Prostate gland (tissue), 2 donors: ENCODE data around the gene RRP1B.

Source experiments
- CTCF ChIP-seq, 4 experiments: fragments of 200-600 bp in 2 of 4; fragments of 450-650 bp in 2 of 4; sonication (generic) in 2 of 4; IDR thresholded peaks; 1 replicate in 3 of 4; 2 replicates in 1 of 4; pipeline ENCODE4 v1.5.1; 2016 to 2019; ENCODE audit warnings: antibody characterized with exemption in 4 of 4, mild to moderate bottlenecking in 2 of 4, moderate library complexity in 2 of 4
- POLR2A ChIP-seq: fragments of 450-650 bp; IDR thresholded peaks from one replicate; pipeline ENCODE4 v1.6.1; 2016; ENCODE audit warnings: antibody characterized with exemption, mild to moderate bottlenecking
- POLR2AphosphoS5 ChIP-seq: sonication (generic); formaldehyde crosslinking; IDR thresholded peaks from one replicate; pipeline ENCODE4 v1.6.1; 2017; ENCODE audit warnings: antibody characterized with exemption

- TF ChIP-seq CTCF (IDR thresholded peaks at IDR 0.05) (no peak), POLR2A (no peak), POLR2AphosphoS5 (no peak)
These were observed 32.4 kb downstream of the RRP1B start for GRCh38 chr21:43691801-43692200.
